Calu3 (cell line): ENCODE data around the gene BEAN1. TPM values are rescaled to one million over a fixed set of nuclear protein-coding genes. Genes with fewer than 3 reads are reported as not detected.

ENCODE experiments used
- BruUV-seq: library from RNA; stranded (reverse); fragments of 400-500 nt; replicated peaks from 2 replicates; lab custom pipeline; 2021; lab: Mats Ljungman, UMichigan
- CTCF ChIA-PET: fragments of 300-600 bp; sonication (Branson Sonifier 250); formaldehyde crosslinking; loops from one replicate; lab custom pipeline; 2022; ENCODE audit warnings: antibody characterized with exemption; lab: Charles Lee
- DNase-seq: peaks from one replicate; pipeline ENCODE4 v3.0.0; 2022
- H3K27ac Mint-ChIP-seq: one replicate; pipeline ENCODE4 v1.8.0; 2022; ENCODE audit warnings: mixed read lengths; ENCODE audit not compliant: unreplicated experiment
- H3K27me3 Mint-ChIP-seq: one replicate; pipeline ENCODE4 v1.8.0; 2022; ENCODE audit warnings: mixed read lengths; ENCODE audit not compliant: unreplicated experiment
- H3K36me3 Mint-ChIP-seq: one replicate; pipeline ENCODE4 v1.8.0; 2022; ENCODE audit warnings: mild to moderate bottlenecking, moderate library complexity, mixed read lengths; ENCODE audit not compliant: insufficient read depth, unreplicated experiment
- H3K4me1 Mint-ChIP-seq: one replicate; pipeline ENCODE4 v1.8.0; 2022; ENCODE audit warnings: mild to moderate bottlenecking, low read depth, mixed read lengths; ENCODE audit not compliant: unreplicated experiment
- H3K4me3 Mint-ChIP-seq: one replicate; pipeline ENCODE4 v1.8.0; 2022; ENCODE audit warnings: mild to moderate bottlenecking, low read depth, moderate library complexity, mixed read lengths; ENCODE audit not compliant: unreplicated experiment
- H3K9me3 Mint-ChIP-seq: one replicate; pipeline ENCODE4 v1.8.0; 2022; ENCODE audit warnings: low read depth, mixed read lengths; ENCODE audit not compliant: unreplicated experiment
- CTCF ChIP-seq: fragments of 200-600 bp; IDR thresholded peaks from one replicate; pipeline ENCODE4 v1.8.0; 2022; ENCODE audit warnings: antibody characterized with exemption; ENCODE audit not compliant: unreplicated experiment
- intact Hi-C: fragments of 100-400 bp; cut with micrococcal nuclease; formaldehyde crosslinking; loops from one replicate; pipeline ENCODE4 v1.10.0; 2022; ENCODE audit not compliant: unreplicated experiment
- total RNA-seq: library from RNA; stranded (reverse); gene quantifications from 2 replicates; pipeline ENCODE4 v1.2.3, GENCODE V29; 2022

BEAN1 gene
- total RNA-seq, 1 experiment from 2014 or later, result 3.1 TPM

GRCh38 chr16:66420396-66420795 is 6.7 kb upstream of the BEAN1 start:
- intact Hi-C loops, result no loop called here
- peaks cover 8% of the 10 kb centered on the region for H3K4me1 Mint-ChIP-seq
- no peak overlapping the region for H3K4me3 Mint-ChIP-seq
- no peak overlapping the region for H3K27ac Mint-ChIP-seq
- H3K27me3 Mint-ChIP-seq, result peaks cover 24% of the 10 kb centered on the region
- BruUV-seq, result no TSS peak
- DNase-seq, result no peak
- TF ChIP-seq CTCF, result no peak
- no peaks in the 10 kb centered on the region for H3K36me3 Mint-ChIP-seq
- H3K9me3 Mint-ChIP-seq, result peaks cover 4% of the 10 kb centered on the region
- CTCF ChIA-PET, result interaction anchor here (0.6 kb wide), 1 partner anchor 11 kb away, joined by 5 read pairs; no protein-coding TSS in a partner anchor

- intact Hi-C loops, result no loop called here
- Mint-ChIP-seq H3K4me3 (no peak overlapping the region), H3K36me3 (no peaks in the 10 kb centered on the region), H3K27me3 (peaks cover 39% of the 10 kb centered on the region), H3K9me3 (no peaks in the 10 kb centered on the region), H3K4me1 (peaks cover 15% of the 10 kb centered on the region), H3K27ac (no peak overlapping the region)
- BruUV-seq, result no TSS peak
- TF ChIP-seq CTCF, result no peak
- no peak for DNase-seq
- CTCF ChIA-PET, result no interaction called here
Measured at GRCh38 chr16:66421891-66422290, 5.2 kb upstream of the BEAN1 start.

- Mint-ChIP-seq H3K36me3 (no peaks in the 10 kb centered on the region), H3K27ac (no peak overlapping the region), H3K9me3 (no peaks in the 10 kb centered on the region), H3K27me3 (peaks cover 43% of the 10 kb centered on the region), H3K4me1 (peaks cover 16% of the 10 kb centered on the region), H3K4me3 (no peak overlapping the region)
- no peak for TF ChIP-seq CTCF
- no peak for DNase-seq
- CTCF ChIA-PET, result no interaction called here
- intact Hi-C loops, result no loop called here
- no TSS peak for BruUV-seq
Measured at GRCh38 chr16:66422366-66422765, 4.7 kb upstream of the BEAN1 start.

GRCh38 chr16:66423177-66423576 is 3.9 kb upstream of the BEAN1 start:
- no peak for TF ChIP-seq CTCF
- peaks cover 44% of the 10 kb centered on the region for H3K27me3 Mint-ChIP-seq
- no peak overlapping the region for H3K4me3 Mint-ChIP-seq
- H3K9me3 Mint-ChIP-seq, result no peaks in the 10 kb centered on the region
- CTCF ChIA-PET, result interaction anchor here (0.7 kb wide), 1 partner anchor 30 kb away, joined by 3 read pairs; no protein-coding TSS in a partner anchor
- BruUV-seq, result no TSS peak
- intact Hi-C loops, result no loop called here
- no peak overlapping the region for H3K27ac Mint-ChIP-seq
- peaks cover 11% of the 10 kb centered on the region for H3K4me1 Mint-ChIP-seq
- H3K36me3 Mint-ChIP-seq, result peaks cover 6% of the 10 kb centered on the region
- no peak for DNase-seq
